Measurements from ENCODE around the gene SMYD1. TPM values are rescaled to one million over a fixed set of nuclear protein-coding genes. Genes with fewer than 3 reads are reported as not detected.

Gene SMYD1
- total RNA-seq, 2 experiments from 2014 or later, result not detected

DNA sequence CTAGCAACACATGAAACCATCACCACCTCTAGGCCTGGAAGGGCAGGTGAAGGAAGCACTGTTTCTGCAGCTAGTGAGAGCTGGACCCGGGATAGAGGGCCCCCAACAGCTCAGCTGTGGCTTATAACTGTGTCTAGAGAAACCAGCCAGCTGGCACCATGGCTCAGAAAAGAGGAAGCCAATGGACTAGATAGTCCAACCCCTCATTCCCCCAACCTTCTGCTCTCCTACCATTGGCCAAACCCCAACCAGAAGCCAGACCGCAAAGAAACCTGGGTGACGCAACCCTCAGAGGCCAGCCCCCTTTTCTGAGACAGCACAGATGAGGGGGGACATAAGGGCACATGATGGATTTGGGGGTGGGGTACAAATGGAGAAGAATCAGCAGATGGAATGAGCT is 24.3 kb downstream of the SMYD1 start:
- ChIA-PET CTCF (interaction anchor here (6.1 kb wide), 1 partner anchor 31 kb away, joined by 25 read pairs; no protein-coding TSS in a partner anchor), POLR2A (no interaction called here)
- Mint-ChIP-seq H3K4me1 (ENCODE audit: low read depth) (peaks cover 19% of the 10 kb centered on the region), H3K36me3 (ENCODE audit: low read depth) (no peaks in the 10 kb centered on the region), H3K27ac (no peak overlapping the region), H3K4me3 (no peak overlapping the region), H3K27me3 (no peaks in the 10 kb centered on the region), H3K9me3 (peaks cover 1% of the 10 kb centered on the region)
- intact Hi-C loops (cut with micrococcal nuclease), result no loop called here
- TF ChIP-seq, protein P1, sequence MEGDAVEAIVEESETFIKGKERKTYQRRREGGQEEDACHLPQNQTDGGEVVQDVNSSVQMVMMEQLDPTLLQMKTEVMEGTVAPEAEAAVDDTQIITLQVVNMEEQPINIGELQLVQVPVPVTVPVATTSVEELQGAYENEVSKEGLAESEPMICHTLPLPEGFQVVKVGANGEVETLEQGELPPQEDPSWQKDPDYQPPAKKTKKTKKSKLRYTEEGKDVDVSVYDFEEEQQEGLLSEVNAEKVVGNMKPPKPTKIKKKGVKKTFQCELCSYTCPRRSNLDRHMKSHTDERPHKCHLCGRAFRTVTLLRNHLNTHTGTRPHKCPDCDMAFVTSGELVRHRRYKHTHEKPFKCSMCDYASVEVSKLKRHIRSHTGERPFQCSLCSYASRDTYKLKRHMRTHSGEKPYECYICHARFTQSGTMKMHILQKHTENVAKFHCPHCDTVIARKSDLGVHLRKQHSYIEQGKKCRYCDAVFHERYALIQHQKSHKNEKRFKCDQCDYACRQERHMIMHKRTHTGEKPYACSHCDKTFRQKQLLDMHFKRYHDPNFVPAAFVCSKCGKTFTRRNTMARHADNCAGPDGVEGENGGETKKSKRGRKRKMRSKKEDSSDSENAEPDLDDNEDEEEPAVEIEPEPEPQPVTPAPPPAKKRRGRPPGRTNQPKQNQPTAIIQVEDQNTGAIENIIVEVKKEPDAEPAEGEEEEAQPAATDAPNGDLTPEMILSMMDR (IDR thresholded peaks at IDR 0.05), result no peak
- no peak for ATAC-seq
- DNase-seq, result no peak

DNA sequence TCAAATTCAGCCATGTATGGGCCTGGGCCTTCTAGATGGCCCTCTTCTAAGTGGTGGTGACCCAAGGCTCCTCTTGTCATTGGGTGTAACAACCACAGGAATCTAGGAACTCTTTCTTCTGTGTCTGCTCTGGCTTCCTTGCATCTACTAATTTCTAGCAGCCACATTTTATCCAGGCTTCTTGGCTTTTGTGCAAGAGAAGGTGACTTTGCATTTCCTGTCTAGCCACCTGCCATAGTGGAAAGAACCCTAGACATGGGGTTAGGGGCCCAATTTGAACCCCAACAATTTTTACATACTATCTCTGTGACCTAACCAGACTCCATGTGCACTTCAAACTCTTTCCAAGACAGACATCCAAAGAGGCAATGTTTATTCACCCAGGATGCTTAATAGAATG is 25.1 kb downstream of the SMYD1 start:
- peaks cover 1% of the 10 kb centered on the region for H3K9me3 Mint-ChIP-seq
- intact Hi-C loops (cut with micrococcal nuclease), result no loop called here
- H3K4me1 Mint-ChIP-seq (ENCODE audit: low read depth), result peaks cover 19% of the 10 kb centered on the region
- no peaks in the 10 kb centered on the region for H3K36me3 Mint-ChIP-seq (ENCODE audit: low read depth)
- H3K4me3 Mint-ChIP-seq, result no peak overlapping the region
- H3K27me3 Mint-ChIP-seq, result no peaks in the 10 kb centered on the region
- ChIA-PET CTCF (interaction anchor here (6.1 kb wide), 1 partner anchor 32 kb away, joined by 25 read pairs; no protein-coding TSS in a partner anchor), POLR2A (no interaction called here)
- H3K27ac Mint-ChIP-seq, result no peak overlapping the region
- no peak for ATAC-seq
- DNase-seq, result no peak
- TF ChIP-seq, protein P1 (IDR thresholded peaks at IDR 0.05), result no peak

DNA sequence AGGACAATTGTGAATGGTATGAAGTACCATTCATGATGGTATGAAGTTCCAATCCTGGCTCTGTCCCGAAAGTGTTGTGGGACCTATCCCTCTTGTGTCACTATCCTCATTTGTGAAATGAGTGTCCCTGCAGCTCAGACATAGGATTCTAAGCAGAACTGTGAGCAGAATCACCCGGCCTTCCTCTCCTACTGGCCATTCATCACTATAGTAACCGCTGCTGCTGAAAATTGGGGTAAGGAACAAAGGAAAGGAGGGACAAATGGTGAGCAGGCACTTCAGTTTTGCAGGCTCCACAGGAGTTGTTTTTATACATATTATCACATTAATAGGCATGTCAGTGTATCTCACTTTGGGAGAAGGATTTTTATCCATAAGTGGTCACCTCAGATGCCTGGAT is 27.4 kb downstream of the SMYD1 start:
- H3K27me3 Mint-ChIP-seq, result no peaks in the 10 kb centered on the region
- H3K9me3 Mint-ChIP-seq, result peaks cover 1% of the 10 kb centered on the region
- TF ChIP-seq, protein P1 (IDR thresholded peaks at IDR 0.05), result no peak
- CTCF ChIA-PET, result interaction anchor here (6.1 kb wide), 1 partner anchor 34 kb away, joined by 25 read pairs; no protein-coding TSS in a partner anchor
- ATAC-seq (no peak), DNase-seq (no peak)
- H3K4me3 Mint-ChIP-seq, result no peak overlapping the region
- no peak overlapping the region for H3K27ac Mint-ChIP-seq
- no peaks in the 10 kb centered on the region for H3K36me3 Mint-ChIP-seq (ENCODE audit: low read depth)
- intact Hi-C loops (cut with micrococcal nuclease), result no loop called here
- POLR2A ChIA-PET, result no interaction called here
- H3K4me1 Mint-ChIP-seq (ENCODE audit: low read depth), result peaks cover 15% of the 10 kb centered on the region

DNA sequence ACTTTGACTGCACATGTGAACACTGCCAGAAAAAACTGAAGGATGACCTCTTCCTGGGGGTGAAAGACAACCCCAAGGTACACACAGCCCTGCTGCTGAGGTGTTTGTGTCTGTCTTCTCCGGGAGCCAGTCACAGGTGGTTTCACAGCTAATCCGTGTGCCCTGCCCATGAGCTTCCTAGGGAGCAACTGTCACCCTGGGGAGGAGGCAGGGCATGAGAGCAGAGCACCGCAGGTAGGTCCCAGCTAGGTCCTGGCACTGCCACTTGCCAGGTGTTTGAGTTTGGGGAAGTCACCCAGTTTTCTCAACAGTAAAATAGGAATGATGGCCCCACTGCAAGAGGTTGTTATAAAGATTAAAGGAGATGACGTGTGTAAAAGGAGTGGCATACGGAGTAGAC is 29.1 kb downstream of the SMYD1 start:
- DNase-seq (no peak), ATAC-seq (no peak)
- POLR2A ChIA-PET, result no interaction called here
- CTCF ChIA-PET, result interaction anchor here (1.4 to 6.1 kb wide), 2 partner anchors 9 to 36 kb away, joined by 3 to 25 read pairs; no protein-coding TSS in a partner anchor
- H3K36me3 Mint-ChIP-seq (ENCODE audit: low read depth), result no peaks in the 10 kb centered on the region
- TF ChIP-seq, protein P1 (IDR thresholded peaks at IDR 0.05), result no peak
- H3K4me1 Mint-ChIP-seq (ENCODE audit: low read depth), result peaks cover 1% of the 10 kb centered on the region
- H3K4me3 Mint-ChIP-seq, result no peak overlapping the region
- intact Hi-C loops (cut with micrococcal nuclease), result no loop called here
- H3K27me3 Mint-ChIP-seq, result no peaks in the 10 kb centered on the region
- H3K27ac Mint-ChIP-seq, result no peak overlapping the region
- H3K9me3 Mint-ChIP-seq, result no peaks in the 10 kb centered on the region

DNA sequence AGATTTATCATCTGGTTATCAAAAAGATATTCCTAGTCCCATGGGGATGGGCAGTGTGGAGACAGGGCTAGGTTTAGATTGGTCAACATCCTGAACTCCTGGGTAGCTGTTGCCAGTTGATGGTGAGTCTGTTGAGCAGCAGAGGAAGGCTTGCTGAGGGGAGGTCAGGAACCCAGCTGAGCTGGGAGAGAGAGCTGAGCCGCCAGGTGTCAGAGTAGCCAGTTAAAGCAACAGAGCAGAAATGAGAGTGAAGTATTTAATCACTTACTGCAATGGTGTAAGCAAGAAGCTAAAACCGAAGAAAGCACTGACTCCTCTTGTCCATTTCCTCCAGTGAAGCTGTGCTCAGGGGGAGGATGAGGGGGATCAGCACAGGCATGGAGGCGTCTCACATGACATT is 29.6 kb downstream of the SMYD1 start:
- TF ChIP-seq, protein P1 (IDR thresholded peaks at IDR 0.05), result no peak
- no peaks in the 10 kb centered on the region for H3K9me3 Mint-ChIP-seq
- H3K4me1 Mint-ChIP-seq (ENCODE audit: low read depth), result peaks cover 1% of the 10 kb centered on the region
- H3K27me3 Mint-ChIP-seq, result no peaks in the 10 kb centered on the region
- ChIA-PET POLR2A (no interaction called here), CTCF (interaction anchor here (1.4 to 6.1 kb wide), 2 partner anchors 8 to 36 kb away, joined by 3 to 25 read pairs; no protein-coding TSS in a partner anchor)
- no peak overlapping the region for H3K27ac Mint-ChIP-seq
- no peaks in the 10 kb centered on the region for H3K36me3 Mint-ChIP-seq (ENCODE audit: low read depth)
- intact Hi-C loops (cut with micrococcal nuclease), result no loop called here
- ATAC-seq (no peak), DNase-seq (no peak)
- no peak overlapping the region for H3K4me3 Mint-ChIP-seq

Measured in activated CD8-positive, alpha-beta T cell treated with anti-CD3 and anti-CD28 coated beads for 36 hours (primary cell).